NCI-H146 (cell line): ENCODE measurements around the gene B9D1.

Experiments
- DNase-seq: peaks from one replicate; lab custom pipeline; 2025; lab: John Stamatoyannopoulos, UW

B9D1 gene

DNA sequence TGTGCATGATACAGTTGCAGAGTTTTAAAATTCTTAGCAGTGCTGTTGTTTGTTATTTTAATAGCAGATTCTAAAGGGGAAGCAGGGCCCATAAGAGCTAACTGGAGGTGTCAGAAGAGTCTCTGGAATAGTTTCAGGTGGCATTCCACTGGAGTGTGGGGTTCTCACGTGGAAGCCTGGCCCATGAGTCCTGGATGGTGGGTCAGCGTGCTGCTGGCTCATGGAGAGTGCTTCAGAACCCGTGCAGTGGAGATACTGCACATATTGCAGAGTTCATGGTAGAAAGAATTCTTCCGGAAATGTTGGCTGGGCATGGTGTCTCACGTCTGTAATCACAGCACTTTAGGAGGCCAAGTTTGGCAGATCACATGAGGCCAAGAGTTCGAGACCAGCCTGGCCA is 43.9 kb downstream of the B9D1 start:
- DNase-seq, result no peak

DNA sequence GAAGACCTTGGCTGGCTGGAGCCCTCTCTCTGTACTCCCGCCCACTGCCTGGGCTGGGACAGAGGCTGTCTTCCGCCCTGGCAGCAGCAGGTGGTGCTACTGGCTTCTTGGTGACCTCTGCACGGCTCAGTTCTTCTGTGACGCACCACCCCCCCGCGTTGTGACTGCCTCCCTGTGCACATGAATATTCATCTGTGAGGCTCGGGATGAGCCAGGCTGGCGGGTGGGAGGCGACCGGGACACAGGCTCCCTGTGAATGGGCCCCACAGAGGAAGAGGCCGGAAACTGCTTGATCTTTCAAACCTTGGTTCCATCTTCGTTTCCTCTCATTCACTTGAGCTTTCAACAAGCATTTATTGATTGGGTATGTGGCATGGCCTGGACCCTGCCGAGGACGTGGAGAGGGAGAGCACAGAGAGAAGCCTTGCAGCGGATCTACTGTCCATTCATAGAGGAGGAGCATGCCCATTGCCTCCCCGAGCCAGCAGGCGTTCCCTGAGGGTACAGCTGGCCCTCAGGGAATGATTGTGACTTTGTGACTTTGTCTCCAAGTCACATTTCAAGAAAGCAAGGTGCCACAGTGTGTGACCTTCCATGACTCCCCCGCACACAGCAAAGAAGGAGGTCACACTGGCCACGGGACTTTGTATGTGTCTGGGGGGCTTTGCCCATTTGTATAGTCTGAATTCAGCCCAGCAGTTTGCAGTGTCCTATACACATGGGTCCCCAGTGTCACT is 45.0 kb downstream of the B9D1 start:
- DNase-seq, result peak; percentile 80

DNA sequence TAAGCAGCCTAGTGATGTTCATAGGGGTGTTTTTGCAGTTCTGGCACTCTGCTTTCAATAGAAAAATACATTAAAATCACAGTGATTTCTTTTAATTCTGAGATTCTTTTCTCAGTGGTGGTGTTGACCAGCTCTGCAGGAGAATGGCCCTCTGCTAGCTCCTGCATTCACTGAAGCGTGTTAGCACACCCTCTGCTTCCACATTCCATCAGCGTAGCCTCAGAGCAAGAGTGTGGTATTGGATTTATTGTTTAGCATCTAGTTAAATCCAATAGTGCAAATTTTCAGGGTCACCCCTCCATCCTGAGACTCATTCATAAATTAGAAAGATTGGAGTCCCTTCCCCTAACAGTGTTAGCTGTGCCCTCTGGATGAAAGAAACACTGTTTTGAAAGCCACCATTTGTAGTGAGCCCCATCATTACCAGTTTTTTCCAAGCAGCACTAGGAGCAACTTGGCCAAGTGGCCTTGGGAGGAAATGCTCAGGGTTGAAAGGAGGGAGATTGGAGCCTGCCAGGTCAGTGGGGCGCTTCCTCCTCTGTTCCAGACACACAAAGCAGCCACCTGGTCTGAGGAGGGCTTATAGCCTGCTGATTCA is 45.7 kb downstream of the B9D1 start:
- no peak for DNase-seq

DNA sequence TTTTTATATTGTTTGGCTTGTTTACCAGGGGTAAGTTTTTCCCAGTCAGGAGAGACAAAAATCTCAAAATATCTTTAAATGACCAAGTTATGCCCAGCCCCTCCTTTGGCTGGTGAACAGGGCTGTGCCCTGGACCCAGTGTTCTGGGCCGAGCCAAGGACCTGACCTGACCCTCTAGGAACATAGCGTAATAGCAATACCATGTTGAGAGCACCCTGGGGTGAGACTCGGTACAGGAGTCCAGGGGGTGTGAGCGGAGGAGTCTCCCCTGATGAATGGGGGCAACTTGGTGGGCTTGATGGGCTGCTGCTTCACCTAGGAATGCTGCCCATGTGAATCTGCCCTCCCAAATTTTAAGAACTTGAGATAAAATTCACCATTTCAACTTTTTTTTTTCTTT is 47.4 kb downstream of the B9D1 start:
- no peak for DNase-seq

DNA sequence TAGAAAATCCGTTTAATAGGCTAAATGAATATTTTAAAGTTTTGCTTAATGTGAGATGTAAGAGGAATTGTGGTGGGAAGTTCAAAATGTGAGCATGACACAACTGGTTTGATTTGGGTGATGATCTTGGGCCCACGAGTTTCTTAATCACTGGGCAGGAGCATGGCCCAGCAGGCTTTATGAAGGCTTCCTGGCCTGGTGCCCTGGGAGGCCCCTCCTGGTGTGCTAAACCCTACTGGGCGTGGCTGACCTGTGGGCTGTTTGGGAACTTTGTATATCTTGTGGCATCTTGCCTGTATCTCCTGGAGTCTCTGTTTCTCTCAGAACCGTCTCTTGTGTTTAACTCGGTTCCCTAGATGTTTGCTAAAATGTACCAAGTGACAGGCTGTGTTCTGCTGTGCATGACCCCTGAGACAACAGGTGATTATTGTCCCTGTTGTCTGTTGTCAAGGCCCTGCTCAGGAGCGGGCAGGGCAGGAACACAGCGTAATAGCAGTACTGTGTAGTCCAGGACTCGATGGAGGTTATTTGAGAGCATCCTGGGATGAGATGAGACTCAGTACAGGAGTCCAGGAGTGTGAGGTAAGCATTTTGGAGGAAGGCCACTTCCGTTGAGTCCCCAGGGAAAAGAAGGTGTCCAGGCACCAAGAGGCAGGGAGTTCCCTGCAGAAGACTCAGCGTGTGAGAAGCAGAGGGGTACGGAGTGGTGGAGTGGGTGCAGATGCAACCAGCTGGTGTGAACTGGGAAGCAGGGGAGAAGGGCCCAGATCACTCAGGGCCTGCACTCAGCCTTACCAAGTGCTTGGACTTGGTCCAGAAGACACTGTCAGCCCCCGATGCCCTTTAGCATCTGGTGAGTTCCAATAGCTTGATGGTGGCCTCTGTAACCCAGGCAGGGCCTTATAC is 48.5 kb downstream of the B9D1 start:
- no peak for DNase-seq

DNA sequence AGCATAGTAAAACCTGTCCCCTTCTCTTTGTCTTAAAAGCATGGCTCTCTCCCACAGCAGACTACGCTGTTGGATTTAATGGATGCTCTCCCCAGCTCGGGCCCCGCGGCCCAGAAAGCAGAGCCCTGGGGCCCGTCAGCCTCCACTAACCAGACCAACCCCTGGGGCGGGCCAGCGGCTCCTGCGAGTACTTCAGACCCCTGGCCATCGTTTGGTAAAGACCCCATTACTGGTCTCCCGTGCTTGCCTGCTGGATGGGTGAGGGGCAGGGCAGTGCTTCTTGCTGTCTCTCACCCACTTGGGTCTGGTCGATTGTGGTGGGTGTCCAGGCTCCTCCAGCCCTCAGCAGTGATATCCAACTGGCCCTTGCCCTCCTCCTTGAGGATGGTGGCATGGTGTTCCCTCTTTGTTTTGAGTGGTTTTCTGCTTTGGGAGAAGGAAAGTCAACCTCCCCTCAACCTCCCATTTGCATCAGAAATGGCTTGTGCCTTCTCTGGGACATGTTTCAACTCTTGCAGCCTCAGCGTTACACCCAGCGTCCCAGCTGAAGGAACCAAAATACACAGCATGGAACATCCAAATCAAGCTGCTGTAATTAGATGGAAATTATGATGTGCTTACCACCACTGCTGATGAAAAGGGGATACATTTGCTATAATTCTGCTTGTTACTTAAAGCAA is 49.3 kb downstream of the B9D1 start:
- DNase-seq, result no peak

DNA sequence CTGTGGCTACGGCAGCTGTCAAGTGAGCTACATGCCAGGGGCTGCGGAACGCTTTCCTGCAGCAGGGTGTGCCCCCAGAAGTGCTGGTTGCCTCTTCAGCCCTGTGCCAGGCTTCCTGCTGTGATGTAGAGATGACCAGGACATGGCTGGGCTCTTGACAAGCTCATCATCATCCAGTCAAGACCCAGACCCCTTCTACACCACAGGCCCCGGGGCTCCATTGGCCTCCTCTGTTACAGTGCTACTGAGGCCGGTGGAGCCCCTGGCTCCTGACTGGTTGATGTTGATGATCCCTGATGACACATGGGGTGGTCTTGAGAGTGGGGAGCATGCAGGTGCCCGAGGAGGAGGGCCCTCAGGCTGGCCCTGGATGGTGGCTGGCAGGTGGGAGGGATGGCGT is 50.1 kb downstream of the B9D1 start:
- DNase-seq, result no peak

DNA sequence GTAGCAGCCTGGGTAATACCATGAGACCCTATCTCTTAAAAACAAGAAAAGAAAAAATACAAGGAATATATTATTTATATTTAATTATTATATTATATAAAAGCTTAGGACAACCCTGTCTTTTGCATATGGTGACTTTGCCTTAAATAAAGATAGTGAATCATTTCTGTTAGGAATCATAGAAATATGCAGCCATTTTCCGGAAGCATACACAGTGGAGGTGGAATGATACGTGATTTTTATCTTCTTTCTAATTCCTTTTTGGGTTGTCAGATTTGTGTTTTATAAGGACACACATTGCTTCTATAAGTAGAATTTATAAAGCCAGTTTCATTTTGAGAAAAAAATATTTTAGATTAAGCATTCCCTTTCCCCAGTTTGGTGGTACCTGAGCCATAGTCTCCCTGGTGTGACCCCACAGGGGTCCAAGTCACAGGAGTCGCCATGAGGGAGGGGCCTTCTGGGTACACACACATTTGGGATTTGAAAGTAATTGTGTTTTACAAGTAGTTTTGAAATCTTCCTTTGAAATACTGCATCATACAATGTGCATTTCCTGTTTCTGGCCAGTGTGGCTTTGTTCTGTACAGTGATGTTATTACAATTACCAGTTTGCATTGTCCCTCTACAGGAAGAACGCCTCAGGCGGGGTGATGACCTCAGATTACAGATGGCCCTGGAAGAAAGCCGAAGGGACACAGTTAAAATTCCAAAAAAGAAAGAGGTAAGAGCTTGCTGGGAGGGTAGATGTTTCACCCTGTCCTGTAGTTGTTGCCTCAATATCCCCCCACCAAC is 50.9 kb downstream of the B9D1 start:
- DNase-seq, result peak; percentile 6

DNA sequence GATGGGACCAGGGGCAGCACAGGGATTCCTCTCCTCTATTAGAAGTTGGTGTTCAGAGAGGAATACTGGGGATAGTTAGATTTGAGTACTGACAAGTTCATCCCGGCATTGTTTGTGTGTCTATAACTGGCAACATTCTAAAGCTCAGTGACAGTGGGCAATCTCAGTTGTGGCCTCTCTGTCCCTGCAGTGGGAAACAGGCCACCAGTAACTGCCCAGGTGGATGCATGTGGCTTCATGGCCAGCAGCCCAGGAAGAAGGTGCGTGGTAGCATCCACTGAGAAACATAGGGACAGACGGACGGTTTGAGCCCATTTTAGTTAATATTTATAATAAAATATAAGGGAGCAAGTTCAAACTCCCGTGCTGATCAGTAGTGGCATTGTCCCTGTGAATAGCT is 51.5 kb downstream of the B9D1 start:
- DNase-seq, result no peak

DNA sequence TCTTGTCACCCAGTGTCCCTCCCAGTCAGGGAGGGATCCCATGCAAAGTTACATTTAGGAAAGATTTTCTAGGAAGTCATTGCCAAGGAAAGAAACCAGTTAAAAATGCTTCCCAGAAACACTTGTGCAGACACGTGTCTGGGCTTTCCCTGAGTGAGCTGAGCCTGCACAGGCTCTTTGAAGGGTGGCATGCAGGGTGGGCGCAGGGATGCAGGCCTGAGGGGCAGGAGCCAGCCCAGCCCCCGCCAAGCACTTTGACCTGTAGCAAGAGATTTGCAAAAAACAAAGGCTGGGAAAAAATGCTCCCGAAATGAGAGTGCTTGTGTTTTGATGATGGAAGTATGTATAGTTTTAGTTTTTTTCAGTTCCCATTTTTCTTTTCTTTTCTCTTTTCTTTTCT is 52.4 kb downstream of the B9D1 start:
- no peak for DNase-seq

DNA sequence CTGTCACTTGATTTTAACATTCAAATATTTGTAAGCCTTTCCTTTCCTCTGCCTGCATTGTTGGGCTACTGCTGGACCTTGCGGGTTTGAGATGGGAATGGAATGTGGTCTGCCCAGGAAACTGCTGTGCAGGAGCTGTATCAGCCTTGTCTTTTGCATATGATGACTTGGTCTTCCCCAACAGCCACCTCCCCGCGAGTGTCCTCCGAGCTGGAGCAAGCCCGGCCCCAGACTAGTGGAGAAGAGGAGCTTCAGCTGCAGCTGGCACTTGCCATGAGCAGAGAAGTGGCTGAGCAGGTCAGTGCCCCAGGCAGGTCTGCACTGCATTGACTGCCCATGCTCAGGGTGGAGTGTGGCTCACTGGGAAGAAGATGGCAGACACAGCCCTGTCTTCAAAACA is 52.8 kb downstream of the B9D1 start:
- DNase-seq, result no peak

DNA sequence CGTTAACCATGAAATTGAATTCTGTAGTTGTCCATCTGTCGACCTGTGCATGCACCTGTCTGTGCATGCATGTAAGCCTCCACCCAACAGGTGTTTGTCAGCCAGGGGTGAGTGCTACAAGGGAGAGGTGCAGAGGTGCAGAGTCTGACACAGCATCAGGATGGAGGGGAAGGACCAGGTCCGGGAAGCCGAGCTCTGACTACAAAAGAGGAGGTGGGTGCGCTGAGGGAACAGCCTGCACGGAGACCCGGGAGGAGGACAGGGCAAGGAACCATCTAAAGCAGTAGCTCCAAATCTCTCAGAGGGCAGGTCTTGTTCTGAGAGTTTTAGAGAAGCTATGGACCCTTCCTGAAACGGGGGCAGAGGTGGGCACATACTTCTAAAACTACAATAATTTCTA is 54.1 kb downstream of the B9D1 start:
- no peak for DNase-seq

DNA sequence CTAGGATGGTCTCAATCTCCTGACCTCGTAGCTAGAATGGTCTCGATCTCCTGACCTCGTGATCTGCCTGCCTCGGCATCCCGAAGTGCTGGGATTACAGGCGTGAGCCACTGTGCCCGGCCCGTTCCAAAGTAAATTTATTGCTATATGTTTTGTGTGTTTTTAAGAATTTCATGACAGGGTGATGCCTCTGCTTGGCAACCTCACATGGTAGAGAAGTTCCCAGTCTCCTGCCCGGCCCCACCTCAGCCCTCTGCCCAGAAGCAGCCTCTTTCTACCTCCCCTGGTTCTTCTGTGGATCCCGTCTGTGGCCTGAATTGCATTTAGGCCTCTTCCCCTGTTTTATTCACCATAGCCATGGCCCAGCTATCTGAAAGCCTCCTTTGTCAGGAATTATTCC is 55.0 kb downstream of the B9D1 start:
- no peak for DNase-seq

DNA sequence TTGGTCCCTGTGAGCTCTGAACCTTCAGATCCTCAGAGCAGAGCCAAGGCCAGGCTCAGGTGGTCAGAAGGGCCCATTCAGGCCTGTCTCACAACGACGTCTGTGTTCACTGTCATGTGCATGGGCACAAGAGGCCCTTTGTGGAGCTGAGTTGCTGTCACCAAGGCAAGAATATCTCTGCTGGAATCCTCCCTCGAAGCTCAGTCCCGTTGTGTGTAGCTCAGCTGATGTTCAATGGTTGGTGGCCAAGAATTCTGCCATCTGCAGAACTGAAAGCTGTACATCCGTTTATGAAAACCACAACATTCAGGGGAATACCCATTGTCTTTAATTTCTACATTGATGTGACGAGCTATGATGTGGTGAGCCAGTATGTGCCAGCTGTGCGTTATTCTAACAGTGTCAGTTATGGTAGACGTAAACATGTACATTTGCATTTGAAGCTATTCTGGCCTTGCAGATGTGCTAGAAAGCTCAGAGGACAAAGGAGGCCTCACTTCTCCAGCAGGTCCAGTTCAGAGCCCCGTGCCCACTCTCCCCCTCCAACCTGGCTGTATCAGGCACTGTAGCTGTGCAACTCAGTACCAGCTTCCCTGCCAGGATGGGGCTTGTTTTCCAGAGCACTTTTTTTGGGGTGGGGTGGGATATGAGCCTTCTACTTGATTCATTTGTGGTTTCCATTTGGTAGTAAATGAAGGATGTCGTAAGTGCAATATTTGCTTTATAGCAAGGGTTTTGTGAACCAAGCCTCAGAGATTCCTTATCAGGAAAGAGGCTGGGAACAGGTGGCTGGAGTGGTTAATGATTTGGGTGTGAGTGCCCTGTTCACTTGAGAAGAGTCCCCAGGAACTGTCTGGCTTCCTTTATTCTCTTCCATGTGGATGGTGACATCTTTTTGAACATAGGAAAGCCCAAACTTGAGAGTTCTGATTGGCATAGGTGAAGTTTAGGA is 56.1 kb downstream of the B9D1 start:
- DNase-seq, result no peak

DNA sequence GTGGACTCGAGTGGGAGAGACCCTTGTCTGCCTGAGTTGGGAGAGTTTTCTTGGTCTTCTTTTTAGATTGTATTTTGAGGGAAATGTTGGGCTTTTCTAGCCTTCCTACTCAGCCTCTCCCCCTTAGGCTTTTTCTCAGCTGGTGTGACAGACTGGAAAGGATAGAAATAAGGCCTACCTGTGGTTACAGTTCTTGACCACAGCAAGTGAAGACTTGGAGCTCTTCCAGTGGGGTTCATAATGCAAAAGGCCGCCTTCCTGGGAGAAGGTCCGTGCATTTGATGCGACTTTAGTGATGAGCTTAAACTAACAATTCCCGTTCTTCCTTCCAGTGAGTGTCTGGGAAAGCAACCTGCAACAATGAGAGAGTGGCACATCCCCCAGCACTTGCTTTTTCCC is 56.8 kb downstream of the B9D1 start:
- DNase-seq, result no peak

DNA sequence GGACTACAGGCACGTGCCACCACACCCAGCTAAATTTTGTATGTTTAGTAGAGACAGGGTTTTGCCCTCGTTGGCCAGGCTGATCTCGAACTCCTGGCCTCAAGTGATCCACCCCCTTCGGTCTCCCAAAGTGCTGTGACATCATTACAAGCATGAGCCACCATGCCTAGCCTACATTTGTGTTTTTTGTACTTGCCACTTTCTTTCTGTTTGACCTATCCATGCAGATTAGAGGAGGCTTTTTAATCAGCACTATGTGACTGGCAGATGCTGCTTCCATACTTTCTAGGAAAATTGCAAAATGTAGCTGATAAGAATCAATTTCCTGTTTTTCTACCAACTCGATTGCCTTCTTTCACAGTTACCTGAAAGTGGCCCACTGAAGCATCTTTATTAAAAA is 57.3 kb downstream of the B9D1 start:
- DNase-seq, result no peak

DNA sequence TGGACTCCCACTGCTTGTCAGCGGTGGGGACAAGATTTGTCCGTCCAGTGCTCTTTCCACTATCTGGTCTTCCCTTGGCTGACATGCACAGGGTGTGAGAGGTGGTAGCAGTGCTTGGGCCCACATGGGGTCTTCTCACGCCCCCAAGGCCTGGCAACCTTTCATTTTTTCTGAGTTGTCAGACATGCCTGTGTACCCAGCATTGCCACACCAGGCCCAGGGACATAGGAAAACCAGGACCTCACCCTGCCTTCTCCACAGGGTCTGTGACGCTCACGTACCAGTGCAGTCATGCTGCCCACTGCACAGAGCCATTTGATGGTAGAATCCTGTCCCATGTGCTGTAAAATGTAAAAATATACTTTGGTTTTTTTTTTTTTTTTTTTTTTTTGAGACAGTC is 57.8 kb downstream of the B9D1 start:
- no peak for DNase-seq

DNA sequence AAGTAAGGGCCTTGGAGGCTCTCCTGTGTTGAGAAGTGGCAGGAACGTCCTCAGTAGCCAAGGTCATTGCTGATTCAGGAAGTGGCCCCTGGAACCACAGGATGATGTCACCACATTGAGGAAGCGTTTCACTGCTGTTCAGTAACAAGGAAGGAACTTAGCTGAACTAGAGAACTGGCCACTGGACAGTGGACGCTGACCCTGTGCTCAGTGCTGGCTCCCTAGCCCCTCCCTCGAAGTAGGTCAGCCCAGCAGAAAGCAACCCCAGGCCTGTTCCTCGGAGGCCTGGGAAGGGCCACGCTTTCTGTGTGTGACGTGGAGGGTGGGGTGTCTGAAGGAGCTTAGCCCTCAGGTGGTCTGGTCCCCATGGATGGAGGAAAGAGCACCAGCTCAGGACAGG is 58.3 kb downstream of the B9D1 start:
- no peak for DNase-seq

DNA sequence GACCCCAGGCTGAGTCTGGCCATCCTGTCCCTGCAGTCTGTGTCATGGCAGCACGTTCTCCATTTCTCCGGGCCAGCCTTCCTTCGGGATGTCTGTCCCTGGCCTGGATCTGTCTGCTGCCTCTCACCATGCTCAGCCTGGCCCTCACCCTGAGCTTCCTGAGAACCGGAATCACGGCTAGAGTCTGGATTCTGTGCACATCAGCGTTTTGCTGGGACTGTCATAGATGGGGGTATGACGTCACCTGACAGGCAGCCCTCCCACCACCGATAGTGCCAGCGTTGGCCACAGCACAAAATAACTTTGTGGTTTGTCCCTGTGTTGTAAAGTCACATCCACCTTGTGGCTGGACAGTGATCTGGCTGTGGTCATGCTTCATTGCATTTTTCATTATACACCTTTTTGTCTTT is 59.2 kb downstream of the B9D1 start:
- no peak for DNase-seq

DNA sequence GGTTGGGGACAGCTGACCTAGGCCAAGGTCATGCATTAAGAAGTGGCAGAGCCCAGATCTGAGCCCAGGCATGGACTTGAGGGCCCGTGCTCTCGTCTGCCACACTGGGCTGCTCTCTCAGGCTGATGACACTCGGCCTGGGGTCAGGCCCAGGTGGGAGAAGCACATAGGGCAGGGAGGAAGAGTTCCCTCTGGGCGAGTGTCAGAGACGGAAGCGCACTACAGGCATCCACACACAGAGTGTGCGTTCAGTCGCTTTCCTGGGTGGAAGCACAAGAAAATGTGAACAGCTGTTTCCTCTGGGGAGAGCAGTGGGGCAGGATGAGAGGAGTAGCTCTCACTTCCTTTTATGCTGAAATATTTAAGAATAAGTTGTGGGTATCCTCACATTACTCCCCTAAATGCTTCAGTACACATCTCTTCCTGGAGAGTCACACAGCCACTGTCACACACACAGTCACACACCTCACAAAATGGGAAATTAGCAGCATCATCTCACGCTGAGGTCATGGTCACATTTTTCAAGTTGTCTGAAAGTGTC is 59.7 kb downstream of the B9D1 start:
- no peak for DNase-seq
